GM12872 (cell line): Measurements from ENCODE around the gene COQ10A.
A peak's percentile ranks its signal among the peaks of the same experiment; 100 is the strongest.

ENCODE experiments used
- TF ChIP-seq, protein P1 (sequence below): IDR thresholded peaks from 3 replicates; pipeline ENCODE4 v1.5.1; 2011; ENCODE audit warnings: low read depth, mild to moderate bottlenecking, low read length, moderate library complexity; ENCODE audit not compliant: insufficient read depth

The COQ10A gene

DNA sequence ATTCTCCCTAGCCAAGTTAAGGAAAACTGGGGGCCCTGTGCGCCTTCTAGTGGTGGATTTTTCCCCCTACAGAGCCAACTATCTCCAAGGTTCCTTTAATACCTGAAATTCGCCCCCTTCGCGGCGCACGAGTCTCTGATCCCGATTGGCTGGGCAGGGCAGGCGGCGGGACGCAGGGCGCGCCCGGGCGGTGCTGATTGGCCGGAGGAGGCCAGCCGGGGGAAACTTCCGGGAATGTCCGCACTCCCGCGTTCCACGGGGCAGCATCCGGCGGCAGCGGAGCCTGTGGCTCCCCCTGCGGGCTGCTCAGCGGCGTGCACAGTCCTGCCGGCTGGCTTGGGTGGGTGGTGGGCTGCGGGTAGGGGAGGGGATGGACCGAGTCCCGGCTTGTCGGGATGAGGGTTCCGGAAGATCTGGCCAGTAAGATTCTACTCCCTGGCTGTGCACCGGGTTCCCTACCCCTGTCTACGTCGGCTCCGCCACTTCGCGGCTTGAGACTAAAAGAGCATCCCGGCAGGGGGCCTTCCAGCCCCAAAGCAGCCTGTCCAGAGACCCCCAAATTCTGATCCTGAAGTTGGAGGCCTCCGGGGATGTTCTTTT, 42.5 kb upstream of the COQ10A start, which contains the start of gene NABP2:
TSS of gene NABP2 (plus strand) at position 241 of the 600 bp plus-strand sequence. CDS start 515 bp downstream, outside the sequence.
- TF ChIP-seq, protein P1, sequence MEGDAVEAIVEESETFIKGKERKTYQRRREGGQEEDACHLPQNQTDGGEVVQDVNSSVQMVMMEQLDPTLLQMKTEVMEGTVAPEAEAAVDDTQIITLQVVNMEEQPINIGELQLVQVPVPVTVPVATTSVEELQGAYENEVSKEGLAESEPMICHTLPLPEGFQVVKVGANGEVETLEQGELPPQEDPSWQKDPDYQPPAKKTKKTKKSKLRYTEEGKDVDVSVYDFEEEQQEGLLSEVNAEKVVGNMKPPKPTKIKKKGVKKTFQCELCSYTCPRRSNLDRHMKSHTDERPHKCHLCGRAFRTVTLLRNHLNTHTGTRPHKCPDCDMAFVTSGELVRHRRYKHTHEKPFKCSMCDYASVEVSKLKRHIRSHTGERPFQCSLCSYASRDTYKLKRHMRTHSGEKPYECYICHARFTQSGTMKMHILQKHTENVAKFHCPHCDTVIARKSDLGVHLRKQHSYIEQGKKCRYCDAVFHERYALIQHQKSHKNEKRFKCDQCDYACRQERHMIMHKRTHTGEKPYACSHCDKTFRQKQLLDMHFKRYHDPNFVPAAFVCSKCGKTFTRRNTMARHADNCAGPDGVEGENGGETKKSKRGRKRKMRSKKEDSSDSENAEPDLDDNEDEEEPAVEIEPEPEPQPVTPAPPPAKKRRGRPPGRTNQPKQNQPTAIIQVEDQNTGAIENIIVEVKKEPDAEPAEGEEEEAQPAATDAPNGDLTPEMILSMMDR: peak; percentile 73

DNA sequence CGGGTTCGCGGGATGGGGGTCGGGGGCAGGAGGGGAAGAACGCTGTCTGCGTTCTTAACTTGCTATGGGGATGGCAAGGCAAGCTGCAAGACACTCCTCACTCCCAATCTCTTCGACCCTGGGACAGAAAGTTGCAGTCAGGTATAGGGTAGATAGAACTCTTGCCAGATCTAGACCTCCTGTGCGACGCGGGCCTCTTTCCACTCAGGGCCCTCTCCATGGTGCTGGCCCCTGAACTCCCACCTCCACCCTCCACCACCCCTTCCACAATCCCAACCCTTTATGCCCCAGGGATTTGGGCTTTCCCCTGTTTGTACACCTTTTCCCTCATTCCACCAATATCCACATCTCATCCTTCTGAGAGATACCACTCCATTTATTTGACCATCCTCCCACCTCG, 41.8 kb upstream of the COQ10A start:
- TF ChIP-seq, protein P1: no peak

DNA sequence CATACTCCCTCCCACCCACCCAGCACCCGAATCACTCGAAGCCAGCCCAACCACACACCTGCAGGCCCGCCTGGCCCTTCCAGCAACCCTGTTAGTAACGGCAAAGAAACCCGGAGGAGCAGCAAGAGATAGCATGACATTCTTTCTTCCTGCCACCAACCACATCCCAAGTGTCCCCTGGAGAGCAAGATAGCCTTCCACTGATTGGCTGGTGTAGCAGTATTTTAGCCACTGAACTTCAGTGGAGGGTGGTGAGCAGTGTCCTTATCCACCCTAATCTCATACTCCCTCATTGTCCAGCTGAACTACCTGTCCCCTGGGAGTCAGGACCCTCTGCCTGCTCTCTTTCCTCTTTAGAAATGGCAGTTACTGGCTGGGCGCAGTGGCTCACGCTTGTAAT, 37.7 kb upstream of the COQ10A start:
- TF ChIP-seq, protein P1: no peak

DNA sequence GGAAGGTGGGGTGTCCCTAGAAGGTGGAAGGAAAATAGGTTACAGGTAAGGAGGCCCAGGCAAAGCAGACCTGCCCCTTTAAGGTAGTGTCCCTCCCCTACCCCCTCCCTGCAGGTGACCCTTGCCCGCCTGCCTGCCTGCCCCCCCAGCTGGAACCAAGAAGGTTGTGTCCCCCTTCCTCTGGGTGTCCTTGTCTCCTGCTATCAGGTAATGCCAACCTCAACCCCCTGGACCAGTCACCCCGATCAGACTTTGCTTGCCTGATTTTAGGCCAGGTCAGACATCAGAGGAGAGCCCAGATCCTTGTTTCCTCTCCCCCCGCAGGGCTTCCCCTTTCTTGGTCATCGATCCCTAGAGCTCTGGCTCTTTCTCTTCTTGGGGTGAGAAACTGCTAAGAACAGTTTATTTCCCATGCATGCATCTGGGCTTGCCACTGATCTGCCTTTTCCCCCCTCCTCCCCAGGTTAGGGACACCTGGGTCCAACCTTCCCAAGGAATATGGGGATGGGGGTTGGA, 36.8 kb upstream of the COQ10A start, which contains the start of gene SLC39A5:
TSS of gene SLC39A5 (plus strand) at position 136 of the 516 bp plus-strand sequence. CDS start 1,224 bp downstream, outside the sequence.
- TF ChIP-seq, protein P1: no peak

DNA sequence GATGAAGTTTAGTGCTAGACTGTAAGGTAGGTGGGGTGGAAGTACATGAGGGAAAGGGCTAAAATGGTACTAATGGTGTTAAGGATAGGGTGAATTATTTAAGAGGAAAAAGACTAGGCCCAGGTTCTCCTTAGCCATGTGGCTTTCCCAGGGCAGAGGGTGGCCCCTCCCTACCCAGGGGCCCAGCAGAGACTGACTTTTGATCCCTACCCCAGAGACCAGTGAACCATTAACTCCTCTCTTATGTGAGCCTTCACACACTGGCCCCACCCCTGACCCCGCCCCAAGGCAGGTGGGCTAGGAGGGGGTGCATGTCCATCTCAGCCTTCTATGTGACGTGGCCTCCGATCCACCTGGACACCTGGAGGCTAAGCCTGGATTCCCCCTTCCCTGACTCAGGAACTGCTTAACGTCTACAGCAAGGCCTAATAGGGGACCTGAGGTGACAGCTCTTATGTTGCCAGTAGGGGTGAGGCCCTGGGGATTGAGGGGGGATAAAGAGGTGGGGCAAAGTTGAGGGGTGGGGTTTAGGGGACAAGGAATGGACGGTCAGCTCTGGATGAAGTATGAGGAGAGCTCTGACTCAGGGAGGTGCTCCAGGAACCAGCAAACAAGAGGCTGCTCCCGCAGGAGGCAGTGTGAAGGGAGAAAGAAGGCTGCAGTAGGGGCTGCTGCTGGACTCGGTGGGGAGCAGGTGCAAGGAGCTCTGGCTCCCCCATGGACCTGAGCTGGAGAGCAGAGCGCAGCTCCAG, 36.1 kb upstream of the COQ10A start:
- TF ChIP-seq, protein P1: no peak

DNA sequence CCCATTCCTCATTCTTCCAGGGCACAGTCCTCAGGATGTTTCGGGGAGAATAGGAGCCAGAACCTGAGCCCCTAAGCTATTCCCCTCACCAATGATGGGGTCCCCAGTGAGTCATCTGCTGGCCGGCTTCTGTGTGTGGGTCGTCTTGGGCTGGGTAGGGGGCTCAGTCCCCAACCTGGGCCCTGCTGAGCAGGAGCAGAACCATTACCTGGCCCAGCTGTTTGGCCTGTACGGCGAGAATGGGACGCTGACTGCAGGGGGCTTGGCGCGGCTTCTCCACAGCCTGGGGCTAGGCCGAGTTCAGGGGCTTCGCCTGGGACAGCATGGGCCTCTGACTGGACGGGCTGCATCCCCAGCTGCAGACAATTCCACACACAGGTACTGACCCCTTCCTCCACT, 35.6 kb upstream of the COQ10A start:
- TF ChIP-seq, protein P1: no peak

DNA sequence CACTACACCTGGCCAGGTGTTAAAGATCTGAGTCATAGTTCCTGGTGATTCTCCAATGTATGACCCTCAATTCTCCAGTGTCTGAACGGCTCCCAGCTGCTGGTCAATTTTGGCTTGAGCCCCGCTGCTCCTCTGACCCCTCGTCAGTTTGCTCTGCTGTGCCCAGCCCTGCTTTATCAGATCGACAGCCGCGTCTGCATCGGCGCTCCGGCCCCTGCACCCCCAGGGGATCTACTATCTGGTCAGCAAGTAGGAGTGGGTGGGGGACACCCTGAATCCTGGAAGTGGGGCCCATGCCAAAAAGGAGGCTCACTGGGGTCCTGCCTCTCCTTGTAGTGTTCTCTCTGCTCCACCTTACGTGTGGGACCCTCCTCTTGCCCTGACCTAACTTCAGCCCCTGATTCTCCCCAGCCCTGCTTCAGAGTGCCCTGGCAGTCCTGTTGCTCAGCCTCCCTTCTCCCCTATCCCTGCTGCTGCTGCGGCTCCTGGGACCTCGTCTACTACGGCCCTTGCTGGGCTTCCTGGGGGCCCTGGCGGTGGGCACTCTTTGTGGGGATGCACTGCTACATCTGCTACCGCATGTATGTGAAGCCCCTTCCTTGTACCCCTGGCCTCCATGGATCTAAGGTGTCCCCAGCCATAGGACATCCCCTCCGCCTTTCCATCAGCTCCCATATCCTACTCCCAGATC, 31.9 kb upstream of the COQ10A start:
- TF ChIP-seq, protein P1: no peak
